ENCODE measurements around the gene SCYL2.

Gene SCYL2

GRCh38 chr12:100364324-100364723 lies 97.3 kb downstream of the SCYL2 start:
- Mint-ChIP-seq H3K4me1 (ENCODE audit: low read depth) (no peaks in the 10 kb centered on the region), H3K4me3 (no peak overlapping the region), H3K36me3 (no peaks in the 10 kb centered on the region), H3K27ac (no peak overlapping the region), H3K27me3 (peaks cover 5% of the 10 kb centered on the region), H3K9me3 (ENCODE audit: low read depth) (no peaks in the 10 kb centered on the region)

- Mint-ChIP-seq H3K27ac (no peak overlapping the region), H3K4me1 (ENCODE audit: low read depth) (no peaks in the 10 kb centered on the region), H3K27me3 (peaks cover 5% of the 10 kb centered on the region), H3K36me3 (no peaks in the 10 kb centered on the region), H3K4me3 (no peak overlapping the region), H3K9me3 (ENCODE audit: low read depth) (peaks cover 5% of the 10 kb centered on the region)
Observed at GRCh38 chr12:100365411-100365810, 98.4 kb downstream of the SCYL2 start.

- Mint-ChIP-seq H3K4me1 (ENCODE audit: low read depth) (no peaks in the 10 kb centered on the region), H3K9me3 (ENCODE audit: low read depth) (peaks cover 5% of the 10 kb centered on the region), H3K4me3 (no peak overlapping the region), H3K27me3 (peaks cover 3% of the 10 kb centered on the region), H3K36me3 (no peaks in the 10 kb centered on the region), H3K27ac (no peak overlapping the region)
Observed at GRCh38 chr12:100368066-100368465, 101.1 kb downstream of the SCYL2 start.

- H3K27ac Mint-ChIP-seq, result no peak overlapping the region
- no peak overlapping the region for H3K4me3 Mint-ChIP-seq
- H3K36me3 Mint-ChIP-seq, result no peaks in the 10 kb centered on the region
- H3K9me3 Mint-ChIP-seq (ENCODE audit: low read depth), result peaks cover 5% of the 10 kb centered on the region
- H3K4me1 Mint-ChIP-seq (ENCODE audit: low read depth), result no peaks in the 10 kb centered on the region
- peaks cover 8% of the 10 kb centered on the region for H3K27me3 Mint-ChIP-seq
Observed at GRCh38 chr12:100371146-100371545, 104.2 kb downstream of the SCYL2 start.

GRCh38 chr12:100372853-100373640 lies 106.1 kb downstream of the SCYL2 start:
- H3K4me3 Mint-ChIP-seq, result no peak overlapping the region
- no peaks in the 10 kb centered on the region for H3K4me1 Mint-ChIP-seq (ENCODE audit: low read depth)
- H3K27ac Mint-ChIP-seq, result no peak overlapping the region
- H3K36me3 Mint-ChIP-seq, result no peaks in the 10 kb centered on the region
- H3K9me3 Mint-ChIP-seq (ENCODE audit: low read depth), result peaks cover 5% of the 10 kb centered on the region
- H3K27me3 Mint-ChIP-seq, result peaks cover 8% of the 10 kb centered on the region

- no peaks in the 10 kb centered on the region for H3K36me3 Mint-ChIP-seq
- no peak overlapping the region for H3K4me3 Mint-ChIP-seq
- H3K27me3 Mint-ChIP-seq, result peaks cover 6% of the 10 kb centered on the region
- no peaks in the 10 kb centered on the region for H3K9me3 Mint-ChIP-seq (ENCODE audit: low read depth)
- no peaks in the 10 kb centered on the region for H3K4me1 Mint-ChIP-seq (ENCODE audit: low read depth)
- no peak overlapping the region for H3K27ac Mint-ChIP-seq
Observed at GRCh38 chr12:100375038-100375735, 108.2 kb downstream of the SCYL2 start.

GRCh38 chr12:100376161-100376560 lies 109.2 kb downstream of the SCYL2 start:
- Mint-ChIP-seq H3K36me3 (no peaks in the 10 kb centered on the region), H3K4me3 (no peak overlapping the region), H3K4me1 (ENCODE audit: low read depth) (no peaks in the 10 kb centered on the region), H3K27ac (no peak overlapping the region), H3K9me3 (ENCODE audit: low read depth) (no peaks in the 10 kb centered on the region), H3K27me3 (peaks cover 6% of the 10 kb centered on the region)

GRCh38 chr12:100381379-100381778 lies 114.4 kb downstream of the SCYL2 start:
- Mint-ChIP-seq H3K27ac (no peak overlapping the region), H3K36me3 (no peaks in the 10 kb centered on the region), H3K27me3 (no peaks in the 10 kb centered on the region), H3K4me1 (ENCODE audit: low read depth) (no peaks in the 10 kb centered on the region), H3K9me3 (ENCODE audit: low read depth) (no peaks in the 10 kb centered on the region), H3K4me3 (no peak overlapping the region)

- H3K27me3 Mint-ChIP-seq, result no peaks in the 10 kb centered on the region
- H3K36me3 Mint-ChIP-seq, result no peaks in the 10 kb centered on the region
- H3K9me3 Mint-ChIP-seq (ENCODE audit: low read depth), result no peaks in the 10 kb centered on the region
- H3K27ac Mint-ChIP-seq, result no peak overlapping the region
- H3K4me3 Mint-ChIP-seq, result no peak overlapping the region
- no peaks in the 10 kb centered on the region for H3K4me1 Mint-ChIP-seq (ENCODE audit: low read depth)
Observed at GRCh38 chr12:100382338-100382737, 115.4 kb downstream of the SCYL2 start.

GRCh38 chr12:100383586-100384558 lies 116.9 kb downstream of the SCYL2 start:
- Mint-ChIP-seq H3K4me3 (no peak overlapping the region), H3K4me1 (ENCODE audit: low read depth) (no peaks in the 10 kb centered on the region), H3K36me3 (no peaks in the 10 kb centered on the region), H3K27me3 (peaks cover 4% of the 10 kb centered on the region), H3K27ac (no peak overlapping the region), H3K9me3 (ENCODE audit: low read depth) (no peaks in the 10 kb centered on the region)

GRCh38 chr12:100384559-100384935 lies 117.6 kb downstream of the SCYL2 start:
- peaks cover 5% of the 10 kb centered on the region for H3K27me3 Mint-ChIP-seq
- H3K9me3 Mint-ChIP-seq (ENCODE audit: low read depth), result no peaks in the 10 kb centered on the region
- H3K4me1 Mint-ChIP-seq (ENCODE audit: low read depth), result no peaks in the 10 kb centered on the region
- no peak overlapping the region for H3K27ac Mint-ChIP-seq
- H3K4me3 Mint-ChIP-seq, result no peak overlapping the region
- no peaks in the 10 kb centered on the region for H3K36me3 Mint-ChIP-seq

- Mint-ChIP-seq H3K4me3 (no peak overlapping the region), H3K9me3 (ENCODE audit: low read depth) (no peaks in the 10 kb centered on the region), H3K27ac (no peak overlapping the region), H3K4me1 (ENCODE audit: low read depth) (no peaks in the 10 kb centered on the region), H3K27me3 (peaks cover 9% of the 10 kb centered on the region), H3K36me3 (no peaks in the 10 kb centered on the region)
Observed at GRCh38 chr12:100388382-100388781, 121.4 kb downstream of the SCYL2 start.
